NB4 (cell line): ENCODE data around the gene CLDN7.
"Not testable (repeated sequence)": the region's sequence is repeated elsewhere in the genome, so short reads cannot be mapped to it uniquely, and the experiment has no call there.

ENCODE experiments used
- DNase-seq: peaks from one replicate; pipeline ENCODE4 v3.0.0; 2010; ENCODE audit warnings: low read depth
- H3K4me3 ChIP-seq: one replicate; pipeline ENCODE4 v1.5.1; 2011; ENCODE audit warnings: mild to moderate bottlenecking, low read depth, low read length, moderate library complexity
- MYC ChIP-seq: IDR thresholded peaks from 2 replicates; pipeline ENCODE4 v1.6.1; 2011; ENCODE audit warnings: low read depth, low read length
- POLR2A ChIP-seq: IDR thresholded peaks from 2 replicates; pipeline ENCODE4 v1.6.1; 2011; ENCODE audit warnings: mild to moderate bottlenecking; ENCODE audit not compliant: insufficient read length; ENCODE audit errors: extremely low read depth
- TF ChIP-seq, protein P1 (sequence below): IDR thresholded peaks from 2 replicates; pipeline ENCODE4 v1.6.1; 2011; ENCODE audit warnings: low read depth, low read length
- TF ChIP-seq, protein P2 (sequence below): IDR thresholded peaks from one replicate; pipeline ENCODE4 v1.5.1; 2012; ENCODE audit warnings: low read depth, low read length

Gene CLDN7

DNA sequence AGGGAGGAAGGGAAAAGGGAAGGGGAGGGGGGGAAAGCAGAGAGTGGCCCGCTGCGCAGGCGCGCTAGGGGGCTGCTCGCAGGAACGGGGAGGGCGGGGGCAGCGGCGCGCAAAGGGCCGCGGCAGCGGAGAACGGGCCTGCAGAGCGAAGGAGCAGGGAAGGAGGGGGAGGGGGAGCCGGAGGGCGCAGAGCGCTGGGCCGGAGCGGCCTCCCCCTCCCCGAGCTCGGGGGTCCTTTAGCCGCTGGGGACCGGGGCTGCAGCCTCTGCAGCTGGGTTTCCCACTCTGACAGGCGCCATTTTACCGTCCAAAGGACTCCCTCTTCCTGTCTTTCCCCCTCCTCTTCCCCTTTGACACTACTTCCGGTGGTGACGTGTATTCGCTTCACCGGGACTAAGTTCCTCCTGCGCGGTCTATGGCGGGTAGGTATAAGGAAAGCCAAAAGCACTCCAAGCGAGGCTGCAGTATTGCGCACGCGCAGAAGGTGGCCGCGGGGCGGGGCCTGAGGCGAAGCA, 10.6 kb downstream of the CLDN7 start, which contains the start of gene CTDNEP1:
Gene CTDNEP1, minus strand, starts transcription at position 74 of the 515 bp plus-strand sequence. CDS start 438 bp downstream, outside the sequence.
- H3K4me3 ChIP-seq: peak within 1 kb of the TSS; percentile 93
- no peak for TF ChIP-seq POLR2A
- TF ChIP-seq, protein P1, sequence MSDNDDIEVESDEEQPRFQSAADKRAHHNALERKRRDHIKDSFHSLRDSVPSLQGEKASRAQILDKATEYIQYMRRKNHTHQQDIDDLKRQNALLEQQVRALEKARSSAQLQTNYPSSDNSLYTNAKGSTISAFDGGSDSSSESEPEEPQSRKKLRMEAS: peak; percentile 55
- peak; percentile 61; the same call in 1 of the 2 replicates for TF ChIP-seq MYC
- TF ChIP-seq, protein P2, sequence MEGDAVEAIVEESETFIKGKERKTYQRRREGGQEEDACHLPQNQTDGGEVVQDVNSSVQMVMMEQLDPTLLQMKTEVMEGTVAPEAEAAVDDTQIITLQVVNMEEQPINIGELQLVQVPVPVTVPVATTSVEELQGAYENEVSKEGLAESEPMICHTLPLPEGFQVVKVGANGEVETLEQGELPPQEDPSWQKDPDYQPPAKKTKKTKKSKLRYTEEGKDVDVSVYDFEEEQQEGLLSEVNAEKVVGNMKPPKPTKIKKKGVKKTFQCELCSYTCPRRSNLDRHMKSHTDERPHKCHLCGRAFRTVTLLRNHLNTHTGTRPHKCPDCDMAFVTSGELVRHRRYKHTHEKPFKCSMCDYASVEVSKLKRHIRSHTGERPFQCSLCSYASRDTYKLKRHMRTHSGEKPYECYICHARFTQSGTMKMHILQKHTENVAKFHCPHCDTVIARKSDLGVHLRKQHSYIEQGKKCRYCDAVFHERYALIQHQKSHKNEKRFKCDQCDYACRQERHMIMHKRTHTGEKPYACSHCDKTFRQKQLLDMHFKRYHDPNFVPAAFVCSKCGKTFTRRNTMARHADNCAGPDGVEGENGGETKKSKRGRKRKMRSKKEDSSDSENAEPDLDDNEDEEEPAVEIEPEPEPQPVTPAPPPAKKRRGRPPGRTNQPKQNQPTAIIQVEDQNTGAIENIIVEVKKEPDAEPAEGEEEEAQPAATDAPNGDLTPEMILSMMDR: no peak
- DNase-seq: peak; percentile 96

DNA sequence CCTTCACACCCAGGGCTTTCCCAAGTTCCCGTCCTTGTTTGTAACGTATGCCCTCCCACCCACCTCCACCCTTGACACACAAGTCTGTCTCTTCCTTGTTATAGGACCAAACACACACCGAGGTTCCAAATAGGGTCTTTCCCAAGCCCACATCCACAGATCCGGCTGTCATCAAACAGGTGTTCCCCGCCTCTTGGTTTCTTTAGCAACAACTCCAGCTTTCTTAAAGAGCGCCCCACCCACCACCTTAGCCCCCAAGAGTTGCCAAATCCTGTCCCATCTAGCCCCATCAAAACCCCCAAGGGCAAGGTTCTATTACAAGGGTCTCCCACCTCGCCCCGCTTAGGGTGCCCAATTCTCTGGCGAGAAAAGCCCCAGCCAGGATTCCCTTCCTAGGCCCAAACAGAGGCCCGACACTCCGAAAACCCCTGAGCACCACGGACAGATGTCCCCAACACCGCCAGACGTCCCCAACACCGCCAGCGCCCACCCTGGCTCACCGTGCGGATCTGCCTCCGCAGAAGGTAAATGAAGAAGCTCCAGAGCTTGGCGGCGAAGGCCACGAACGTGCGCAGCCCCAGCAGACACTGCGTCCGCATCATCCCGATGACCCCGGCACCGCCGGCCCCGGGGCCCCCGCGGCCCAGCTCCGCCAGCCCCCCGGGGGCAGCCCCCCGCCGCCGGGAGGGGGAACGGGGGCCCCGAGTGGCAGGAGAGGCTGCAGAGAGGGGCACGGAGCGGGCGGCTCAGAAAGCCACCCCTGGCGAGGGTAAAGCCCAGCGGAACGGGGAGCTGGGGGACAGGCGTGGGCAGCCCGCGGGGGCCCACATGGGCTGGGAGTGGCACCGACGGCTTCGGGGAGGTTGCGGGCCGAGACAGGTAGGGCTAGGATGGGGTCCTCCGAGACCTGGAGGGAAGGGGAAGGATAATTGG, 11.3 kb downstream of the CLDN7 start:
- TF ChIP-seq, protein P2: no peak
- TF ChIP-seq, protein P1: no peak
- TF ChIP-seq POLR2A (no peak), MYC (no peak)
- DNase-seq: peak; percentile 26
- H3K4me3 ChIP-seq: peak overlapping the region; percentile 87

DNA sequence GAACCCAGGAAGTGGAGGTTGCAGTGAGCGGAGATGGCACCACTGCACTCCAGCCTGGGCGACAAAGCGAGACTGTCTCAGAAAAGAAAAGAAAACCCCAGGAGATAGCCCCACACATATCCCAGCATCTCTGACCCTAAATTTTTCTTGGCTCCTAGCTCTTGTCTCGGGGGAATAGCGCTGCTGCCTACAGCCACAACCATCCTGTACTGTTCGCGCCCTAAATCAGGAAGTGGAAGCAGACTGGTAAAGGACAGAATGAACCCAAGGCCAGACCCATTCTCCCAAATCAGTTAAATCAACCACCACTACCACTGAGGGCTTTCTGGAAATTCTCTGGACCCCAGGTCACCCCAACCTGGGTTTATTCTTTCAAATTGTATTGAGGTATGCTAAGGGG, 12.4 kb downstream of the CLDN7 start:
- TF ChIP-seq MYC: no peak
- TF ChIP-seq, protein P1: no peak
- no peak for TF ChIP-seq POLR2A
- TF ChIP-seq, protein P2: no peak
- DNase-seq: peak; percentile 72
- H3K4me3 ChIP-seq: peak overlapping the region; percentile 87

DNA sequence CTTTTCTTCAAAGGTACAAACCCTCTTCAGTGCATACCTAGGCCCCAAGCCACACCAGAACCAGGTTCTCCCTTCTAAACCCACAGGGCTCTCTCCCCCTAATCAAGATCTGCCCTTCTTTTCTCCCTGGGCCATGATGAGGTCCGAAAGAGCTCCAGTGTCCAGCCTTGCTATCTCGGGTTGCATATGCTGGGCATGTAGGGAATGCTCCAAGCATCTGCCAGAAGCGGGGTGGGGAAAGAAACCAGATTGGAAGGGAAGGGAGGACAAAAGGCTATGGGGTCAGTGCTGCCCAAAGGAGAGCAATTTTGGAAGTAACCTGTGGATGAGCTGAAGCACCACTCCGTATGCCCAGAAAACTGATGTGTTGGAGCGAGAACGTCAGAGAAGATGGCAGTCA, 13.1 kb downstream of the CLDN7 start:
- TF ChIP-seq, protein P1: no peak
- TF ChIP-seq, protein P2: no peak
- no peak for TF ChIP-seq POLR2A
- H3K4me3 ChIP-seq: peak overlapping the region; percentile 87
- DNase-seq: no peak

DNA sequence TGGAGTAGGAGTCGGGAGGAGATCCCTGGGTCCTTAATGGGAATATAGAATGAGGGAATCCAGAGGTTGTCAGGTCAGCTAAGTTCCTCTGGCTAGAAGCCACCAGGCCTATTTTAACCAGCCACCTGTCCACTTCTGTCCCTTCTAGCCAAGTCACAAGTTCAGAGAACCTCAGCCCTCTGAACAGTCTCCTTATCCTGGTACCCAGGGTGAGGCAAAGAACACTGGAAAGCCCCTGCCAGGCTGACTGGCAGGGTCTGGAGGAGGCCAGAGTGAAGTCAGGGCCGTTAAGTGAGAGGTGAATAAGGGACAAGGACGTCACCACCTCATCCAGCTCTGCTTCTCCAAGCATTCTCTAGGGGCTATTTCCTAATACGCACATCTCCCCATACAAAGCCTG, 13.5 kb downstream of the CLDN7 start:
- no peak for TF ChIP-seq MYC
- no peak for DNase-seq

DNA sequence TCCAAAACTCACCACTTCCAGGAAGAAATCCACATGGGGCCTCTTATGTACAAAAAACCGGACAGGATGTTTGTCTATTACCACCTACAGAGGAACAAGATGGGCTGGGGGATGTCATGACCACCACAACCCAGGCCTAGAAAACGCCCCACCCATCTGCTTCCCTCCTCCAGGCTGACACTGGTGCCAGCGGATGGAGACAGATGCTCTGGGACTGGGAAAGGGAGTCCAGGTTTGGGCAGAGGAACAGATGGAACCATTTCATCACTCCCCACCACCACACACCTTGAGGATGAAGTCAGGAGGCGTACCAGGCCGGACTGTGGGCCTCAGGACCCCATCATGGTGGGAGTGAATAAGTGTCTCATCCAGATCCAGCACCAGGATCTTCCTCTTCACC, 15.5 kb downstream of the CLDN7 start:
- no peak for TF ChIP-seq MYC
- TF ChIP-seq, protein P2: no peak
- TF ChIP-seq, protein P1: no peak
- no peak for TF ChIP-seq POLR2A

More for the DNA sequence above, 13.5 kb downstream of the CLDN7 start:
- H3K4me3 ChIP-seq: peak overlapping the region; percentile 87

DNA sequence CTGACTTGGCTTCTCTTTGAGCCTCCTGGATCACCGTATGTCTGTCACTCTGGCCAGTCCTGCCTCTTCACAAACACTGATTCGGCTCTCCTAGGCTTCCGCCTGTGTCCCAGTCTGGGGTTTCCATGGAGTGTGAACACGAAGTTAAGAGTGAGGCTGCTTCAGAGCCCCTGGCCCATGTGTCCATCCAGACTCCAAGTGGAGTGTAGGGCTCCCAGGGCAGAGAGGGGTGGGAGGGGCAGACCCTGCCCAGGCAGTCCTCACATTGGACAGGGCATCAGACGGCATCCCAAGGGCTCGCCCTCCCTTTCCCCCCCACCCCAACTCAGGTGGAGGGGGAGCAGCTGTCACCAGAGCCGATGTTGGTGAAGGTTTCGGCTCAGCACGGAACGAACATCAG, 18.4 kb downstream of the CLDN7 start:
- not testable (repeated sequence) for DNase-seq, H3K4me3 ChIP-seq

More for the DNA sequence above, 15.5 kb downstream of the CLDN7 start:
- no peak overlapping the region for H3K4me3 ChIP-seq
- DNase-seq: no peak
